GM12873 (cell line): ENCODE measurements around the gene TEX51.

Experiments
- TF ChIP-seq, protein P1 (sequence below): IDR thresholded peaks from 2 replicates; pipeline ENCODE4 v1.5.1; 2012; ENCODE audit warnings: low read depth, mild to moderate bottlenecking, moderate library complexity, low read length, control low read depth; ENCODE audit not compliant: insufficient read depth; ENCODE audit errors: missing control alignments

Gene TEX51

GRCh38 chr2:126887506-126887905 lies 11.2 kb upstream of the TEX51 start:
- TF ChIP-seq, protein P1, sequence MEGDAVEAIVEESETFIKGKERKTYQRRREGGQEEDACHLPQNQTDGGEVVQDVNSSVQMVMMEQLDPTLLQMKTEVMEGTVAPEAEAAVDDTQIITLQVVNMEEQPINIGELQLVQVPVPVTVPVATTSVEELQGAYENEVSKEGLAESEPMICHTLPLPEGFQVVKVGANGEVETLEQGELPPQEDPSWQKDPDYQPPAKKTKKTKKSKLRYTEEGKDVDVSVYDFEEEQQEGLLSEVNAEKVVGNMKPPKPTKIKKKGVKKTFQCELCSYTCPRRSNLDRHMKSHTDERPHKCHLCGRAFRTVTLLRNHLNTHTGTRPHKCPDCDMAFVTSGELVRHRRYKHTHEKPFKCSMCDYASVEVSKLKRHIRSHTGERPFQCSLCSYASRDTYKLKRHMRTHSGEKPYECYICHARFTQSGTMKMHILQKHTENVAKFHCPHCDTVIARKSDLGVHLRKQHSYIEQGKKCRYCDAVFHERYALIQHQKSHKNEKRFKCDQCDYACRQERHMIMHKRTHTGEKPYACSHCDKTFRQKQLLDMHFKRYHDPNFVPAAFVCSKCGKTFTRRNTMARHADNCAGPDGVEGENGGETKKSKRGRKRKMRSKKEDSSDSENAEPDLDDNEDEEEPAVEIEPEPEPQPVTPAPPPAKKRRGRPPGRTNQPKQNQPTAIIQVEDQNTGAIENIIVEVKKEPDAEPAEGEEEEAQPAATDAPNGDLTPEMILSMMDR, result no peak

DNA sequence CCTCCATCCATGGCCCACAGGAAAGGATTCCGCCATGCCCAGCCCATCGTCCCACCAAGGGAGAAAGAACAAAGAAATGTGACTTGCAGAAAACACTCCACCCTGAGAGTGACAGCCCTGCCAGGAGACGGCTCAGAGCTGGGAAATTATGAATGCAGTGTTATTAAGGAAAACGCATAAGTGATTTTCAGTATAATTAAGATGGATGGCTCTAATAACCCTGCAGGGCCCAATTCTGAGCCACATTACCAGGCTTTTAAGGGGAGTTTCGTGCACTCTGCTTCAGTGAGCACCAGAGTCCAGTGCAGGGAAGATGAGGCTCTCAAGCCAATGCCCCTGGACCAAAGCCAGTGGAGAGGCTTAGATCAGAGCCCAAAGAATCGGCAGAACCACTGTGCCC lies 10.6 kb upstream of the TEX51 start:
- TF ChIP-seq, protein P1, result no peak

DNA sequence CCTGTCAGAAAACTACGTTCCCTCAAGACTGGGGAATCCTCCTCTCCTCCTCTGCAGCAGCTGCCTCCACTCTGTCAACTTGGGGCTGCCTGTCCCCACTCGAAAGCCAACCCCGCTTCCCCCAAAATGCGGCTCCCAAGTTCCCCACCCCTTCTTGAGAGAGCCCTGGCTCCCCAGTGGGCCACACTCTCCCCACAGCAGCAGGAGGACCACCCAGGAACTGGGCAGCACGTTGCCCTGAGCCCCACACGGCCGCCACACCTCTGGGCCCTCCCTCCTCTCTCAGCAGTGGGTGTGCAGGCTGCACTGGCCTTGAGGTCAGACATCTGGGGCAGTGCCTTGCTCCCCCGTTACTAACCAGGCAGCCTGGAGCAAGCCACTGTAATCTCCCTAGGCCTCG lies 9.6 kb upstream of the TEX51 start:
- TF ChIP-seq, protein P1, result no peak

GRCh38 chr2:126889496-126890135 lies 9.1 kb upstream of the TEX51 start:
- TF ChIP-seq, protein P1, result no peak

DNA sequence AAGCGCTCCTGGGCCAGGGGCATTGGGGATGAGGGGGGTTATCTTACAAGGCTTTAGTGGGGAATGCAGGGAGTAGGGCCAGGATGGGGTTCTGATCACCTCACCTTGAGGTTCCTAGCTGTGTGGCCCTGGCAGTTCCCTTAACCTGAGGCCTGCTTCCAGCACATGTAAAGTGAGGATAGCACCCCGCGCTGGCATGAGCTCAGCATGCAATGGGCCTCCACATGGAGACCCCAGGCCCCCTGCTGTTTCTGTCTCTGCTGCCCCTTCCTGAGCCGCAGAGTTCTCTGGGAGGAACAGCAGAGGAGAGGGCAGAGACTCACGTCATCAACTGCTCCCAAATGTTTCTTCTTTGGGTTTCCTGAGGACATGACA lies 8.6 kb upstream of the TEX51 start:
- TF ChIP-seq, protein P1, result no peak

- TF ChIP-seq, protein P1, result no peak
Observed at GRCh38 chr2:126890551-126891450, 7.9 kb upstream of the TEX51 start.

DNA sequence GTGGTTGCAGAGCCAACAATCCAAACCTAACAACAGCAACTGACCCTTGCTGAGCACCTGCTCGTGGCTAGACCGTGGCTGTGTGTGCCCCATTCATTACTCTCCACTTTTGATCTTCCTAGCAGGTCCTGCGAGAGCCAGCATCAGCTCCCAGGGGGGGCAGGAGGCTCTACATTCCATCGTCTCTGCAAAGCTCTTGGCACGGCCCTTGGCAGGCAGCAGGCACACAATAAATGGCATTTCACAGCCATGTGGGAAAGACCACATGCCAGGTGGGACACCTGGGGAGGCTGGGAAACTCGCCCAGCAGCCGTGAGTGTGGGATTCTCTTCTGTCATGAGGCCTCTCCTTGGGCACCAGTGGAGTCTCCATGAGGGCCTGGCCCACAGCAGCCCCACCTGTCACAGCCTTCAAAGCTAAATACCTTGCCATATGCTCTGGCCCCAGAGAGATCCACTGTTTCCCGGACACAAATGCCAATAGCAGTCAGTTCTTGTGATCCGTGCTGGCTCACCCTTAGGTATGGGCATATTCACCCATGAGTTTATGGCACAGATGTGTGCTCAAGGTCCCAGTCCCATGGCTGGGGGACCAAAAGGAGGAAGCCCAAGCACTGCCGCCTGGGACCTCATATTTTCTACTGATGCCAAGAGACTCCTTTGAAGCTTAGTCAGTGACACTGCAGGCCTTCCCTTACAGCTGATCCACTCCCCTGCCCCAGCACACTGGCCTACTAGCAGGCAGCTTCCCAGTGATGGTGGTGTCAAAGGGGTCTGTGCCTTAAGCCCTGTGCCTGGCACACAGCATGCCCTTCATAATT lies 6.8 kb upstream of the TEX51 start:
- TF ChIP-seq, protein P1, result no peak
